ENCODE results near the gene CAPN15.

GRCh38 chr16:590188-590814 lies 62.8 kb downstream of the CAPN15 start:
- TF ChIP-seq CTCF (IDR thresholded peaks at IDR 0.05) = peak in 1 of 12 donors; percentile 4
- no peak for TF ChIP-seq POLR2A (IDR thresholded peaks at IDR 0.05)

Data from heart left ventricle (tissue), 13 donors.